H1 (cell line): ENCODE data around the gene GALNTL6. TPM values are rescaled to one million over a fixed set of nuclear protein-coding genes. Genes with fewer than 3 reads are reported as not detected.

Experiments
- CTCF ChIA-PET: fragments of 300-600 bp; sonication (Branson Sonifier 250); formaldehyde crosslinking; loops from one replicate; lab custom pipeline; 2021; ENCODE audit not compliant: partially characterized antibody; lab: Charles Lee
- POLR2A ChIA-PET: fragments of 300-600 bp; sonication (Branson Sonifier 250); formaldehyde crosslinking; loops from one replicate; lab custom pipeline; 2021; ENCODE audit warnings: inconsistent platforms; ENCODE audit not compliant: partially characterized antibody; lab: Charles Lee
- DNase-seq, 2 experiments: peaks; one replicate each; pipeline versions ENCODE4 v3.0.0 to v3.0.0-alpha.2; 2010 to 2022; ENCODE audit warnings: low spot score in 2 of 2, low read depth in 1 of 2, mixed read lengths in 1 of 2
- FAIRE-seq: peaks from 2 replicates; lab custom pipeline; 2011; peaks lifted over from hg19 to GRCh38; lab: Jason Lieb, UNC
- H2AFZ ChIP-seq: 2 replicates; pipeline ENCODE4 v1.8.1; 2012; ENCODE audit warnings: low read length, inconsistent platforms
- H2AK5ac ChIP-seq: 2 replicates; pipeline ENCODE4 v1.6.1; 2013; ENCODE audit warnings: low read depth, low read length
- H2BK120ac ChIP-seq: replicated peaks from 2 replicates; pipeline ENCODE3; 2013; ENCODE audit warnings: low read depth, low read length, inconsistent platforms
- H2BK12ac ChIP-seq: 2 replicates; pipeline ENCODE4 v1.6.1; 2013; ENCODE audit warnings: low read depth, low read length
- H2BK15ac ChIP-seq: 2 replicates; pipeline ENCODE4 v1.6.1; 2013; ENCODE audit warnings: low read length
- H2BK20ac ChIP-seq: 2 replicates; pipeline ENCODE4 v1.6.1; 2013; ENCODE audit warnings: low read length
- H2BK5ac ChIP-seq: 2 replicates; pipeline ENCODE4 v1.6.1; 2013; ENCODE audit warnings: low read depth, low read length
- H3K14ac ChIP-seq: 2 replicates; pipeline ENCODE4 v1.6.1; 2013; ENCODE audit warnings: inconsistent platforms; ENCODE audit not compliant: insufficient read length
- H3K18ac ChIP-seq: 2 replicates; pipeline ENCODE4 v1.6.1; 2013; ENCODE audit warnings: low read length; ENCODE audit errors: extremely low read depth
- H3K23ac ChIP-seq: 2 replicates; pipeline ENCODE4 v1.6.1; 2013; ENCODE audit warnings: inconsistent platforms; ENCODE audit not compliant: insufficient read length
- H3K23me2 ChIP-seq: 2 replicates; pipeline ENCODE4 v1.6.1; 2013; ENCODE audit warnings: low read depth, low read length
- H3K27ac ChIP-seq: 2 replicates; pipeline ENCODE4 v1.6.1; 2011; ENCODE audit warnings: low read depth, low read length, inconsistent platforms
- H3K27me3 ChIP-seq, 4 experiments: replicated peaks in 1 of 4; 1 replicate in 1 of 4; 2 replicates in 3 of 4; pipeline versions ENCODE4 v1.6.1 to v1.8.1; 2011 to 2013; ENCODE audit warnings: low read length in 3 of 4, mild to moderate bottlenecking in 3 of 4, inconsistent platforms in 2 of 4, mixed read lengths in 2 of 4, moderate library complexity in 1 of 4; ENCODE audit not compliant: control insufficient read depth in 3 of 4, insufficient read depth in 3 of 4; ENCODE audit errors: extremely low read depth in 1 of 4
- H3K36me3 ChIP-seq, 4 experiments: 2 replicates each; pipeline versions ENCODE4 v1.6.1 to v1.8.1; 2011 to 2013; ENCODE audit warnings: mild to moderate bottlenecking in 4 of 4, low read length in 3 of 4, moderate library complexity in 2 of 4, control low read depth in 1 of 4, inconsistent platforms in 1 of 4; ENCODE audit not compliant: insufficient read depth in 4 of 4, control insufficient read depth in 2 of 4
- H3K4ac ChIP-seq: replicated peaks from 2 replicates; pipeline ENCODE3; 2013; ENCODE audit warnings: low read length, low read depth, mixed read lengths, inconsistent platforms; ENCODE audit not compliant: insufficient read length
- H3K4me1 ChIP-seq, 4 experiments: replicated peaks in 1 of 4; 1 replicate in 1 of 4; 2 replicates in 3 of 4; pipeline versions ENCODE4 v1.6.1 to v1.8.1; 2011 to 2013; ENCODE audit warnings: low read length in 3 of 4, inconsistent platforms in 2 of 4, mixed read lengths in 1 of 4; ENCODE audit not compliant: insufficient read depth in 4 of 4, control insufficient read depth in 3 of 4
- H3K4me2 ChIP-seq, 2 experiments: 2 replicates each; pipeline versions ENCODE4 v1.6.1 to v1.8.1; 2011 to 2013; ENCODE audit warnings: low read depth in 2 of 2, low read length in 2 of 2, control low read depth in 1 of 2, inconsistent platforms in 1 of 2, mild to moderate bottlenecking in 1 of 2; ENCODE audit not compliant: insufficient read depth in 1 of 2
- H3K4me3 ChIP-seq, 4 experiments: fragments of 200-600, 300-600 bp in 1 of 4; sonication (generic), shearing (Covaris generic), sonication (Bioruptor Twin) in 1 of 4; 2 replicates each; pipeline versions ENCODE4 v1.5.1 to v1.8.1; 2011 to 2016; ENCODE audit warnings: low read length in 4 of 4, low read depth in 3 of 4, control low read depth in 2 of 4, inconsistent platforms in 2 of 4, mild to moderate bottlenecking in 2 of 4, mixed read lengths in 1 of 4, moderate library complexity in 1 of 4; ENCODE audit not compliant: insufficient read depth in 2 of 4; ENCODE audit errors: extremely low read depth in 1 of 4
- H3K56ac ChIP-seq: replicated peaks from 2 replicates; pipeline ENCODE3; 2013; ENCODE audit warnings: low read depth, mild to moderate bottlenecking, mixed read lengths, low read length, inconsistent platforms; ENCODE audit not compliant: insufficient read length
- H3K79me1 ChIP-seq: 2 replicates; pipeline ENCODE4 v1.6.1; 2013; ENCODE audit warnings: low read depth, low read length, control low read depth
- H3K79me2 ChIP-seq, 2 experiments: 2 replicates each; pipeline versions ENCODE4 v1.6.1 to v1.8.1; 2012 to 2013; ENCODE audit warnings: low read length in 2 of 2, mild to moderate bottlenecking in 2 of 2, inconsistent platforms in 1 of 2; ENCODE audit not compliant: insufficient read depth in 2 of 2, control insufficient read depth in 1 of 2
- H3K9ac ChIP-seq, 4 experiments: replicated peaks in 1 of 4; 1 replicate in 1 of 4; 2 replicates in 3 of 4; pipeline versions ENCODE4 v1.6.1 to v1.8.1; 2011 to 2013; ENCODE audit warnings: low read depth in 3 of 4, low read length in 3 of 4, control low read depth in 2 of 4, mild to moderate bottlenecking in 2 of 4, moderate library complexity in 2 of 4, inconsistent platforms in 1 of 4; ENCODE audit errors: extremely low read depth in 1 of 4
- H3K9me3 ChIP-seq, 2 experiments: 2 replicates each; pipeline versions ENCODE4 v1.6.1 to v1.8.1; 2012 to 2013; ENCODE audit warnings: mild to moderate bottlenecking in 2 of 2, moderate library complexity in 2 of 2, control low read depth in 1 of 2, inconsistent platforms in 1 of 2, low read depth in 1 of 2, low read length in 1 of 2, mixed read lengths in 1 of 2; ENCODE audit not compliant: insufficient read depth in 2 of 2
- H4K20me1 ChIP-seq, 2 experiments: replicated peaks in 1 of 2; 2 replicates each; pipeline versions ENCODE3 to v1.8.1; 2011 to 2013; ENCODE audit warnings: inconsistent platforms in 2 of 2, low read length in 2 of 2, mild to moderate bottlenecking in 1 of 2; ENCODE audit not compliant: insufficient read depth in 2 of 2, control insufficient read depth in 1 of 2
- H4K5ac ChIP-seq: 2 replicates; pipeline ENCODE4 v1.6.1; 2013; ENCODE audit warnings: low read length, low read depth, mixed read lengths, inconsistent platforms; ENCODE audit not compliant: insufficient read length
- H4K8ac ChIP-seq: 2 replicates; pipeline ENCODE4 v1.8.0; 2013; ENCODE audit warnings: mild to moderate bottlenecking, moderate library complexity, low read length, inconsistent platforms; ENCODE audit not compliant: insufficient read depth; ENCODE audit errors: extremely low read depth
- H4K91ac ChIP-seq: replicated peaks from 2 replicates; pipeline ENCODE3; 2013; ENCODE audit warnings: low read length, mixed read lengths, inconsistent platforms; ENCODE audit not compliant: insufficient read length
- TCF12 ChIP-seq: IDR thresholded peaks from 2 replicates; pipeline ENCODE4 v1.6.1; 2011; ENCODE audit warnings: low read depth, mild to moderate bottlenecking, low read length
- TEAD4 ChIP-seq: IDR thresholded peaks from 2 replicates; pipeline ENCODE4 v1.6.1; 2012; ENCODE audit warnings: low read depth, low read length, inconsistent platforms, mixed read lengths
- WGBS, 2 experiments: shearing (Covaris generic) in 1 of 2; methylation state at CpG; one replicate each; pipeline versions ENCODE4 v1.1.6 to v1.1.7; 2013 to 2015; ENCODE audit warnings: low lambda C conversion rate in 2 of 2, mixed read lengths in 2 of 2, inconsistent platforms in 1 of 2, low coverage in 1 of 2, missing lambda C conversion rate in 1 of 2; ENCODE audit not compliant: insufficient replicate concordance in 2 of 2, insufficient coverage in 1 of 2, insufficient read length in 1 of 2; ENCODE audit errors: extremely low coverage in 1 of 2, missing lambda C conversion rate in 1 of 2; 5-methylcytosine and 5-hydroxymethylcytosine counted together
- polyA plus RNA-seq, 7 experiments: library from polyadenylated mRNA; depleted of rRNA in 3 of 7; stranded (reverse) in 5 of 7; unstranded in 2 of 7; fragments of >200 nt in 5 of 7; fragments of 200-250 nt in 2 of 7; gene quantifications; 1 replicate in 5 of 7; 2 replicates in 1 of 7; 4 replicates in 1 of 7; pipeline versions ENCODE4 v1.2.1 to v1.2.3, GENCODE V29; 2011 to 2013; ENCODE audit warnings: missing spikeins in 2 of 7, mixed read lengths in 2 of 7
- total RNA-seq: library from RNA; stranded (reverse); fragmentation: NEBNext Ultra II Directional; extraction: Animal tissue kit (Norgen Biotek cat#: 25700); gene quantifications from 2 replicates; pipeline ENCODE4 v1.2.1, GENCODE V29; 2021

Gene GALNTL6
- total and polyA plus RNA-seq, 2 of the 8 experiments (the other 6 are each of a cell fraction or from before 2014, with no cell fraction given), result 0.03 to 0.32 TPM

DNA sequence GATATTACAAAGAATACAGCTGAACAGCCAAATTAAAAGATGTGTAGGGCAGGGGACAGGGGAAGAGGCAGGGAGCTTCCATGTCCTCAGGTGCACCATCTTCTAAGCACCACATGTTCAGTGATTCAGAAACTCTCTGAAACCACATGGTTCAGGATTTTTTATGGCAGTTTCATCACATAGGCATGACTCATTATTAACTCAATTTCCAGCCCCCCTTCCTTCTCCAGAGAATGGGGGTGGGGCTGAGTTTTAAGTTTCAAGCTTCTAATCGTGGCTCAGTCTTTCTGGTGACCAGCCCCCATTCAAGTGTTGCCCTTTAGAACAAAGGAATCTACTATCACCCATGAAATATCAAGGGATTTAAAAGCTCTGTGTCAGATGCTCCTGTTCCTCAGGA is 1037.6 kb downstream of the GALNTL6 start:
- Histone ChIP-seq H3K18ac (no peak overlapping the region), H4K5ac (no peak overlapping the region), H2AFZ (no peak overlapping the region), H3K4me2 (no peak overlapping the region), H4K8ac (no peak overlapping the region), H3K27ac (no peak overlapping the region), H2BK120ac (no peak overlapping the region), H2BK15ac (no peak overlapping the region), H4K20me1 (no peaks in the 10 kb centered on the region), H3K14ac (no peak overlapping the region), H3K27me3 (no peaks in the 10 kb centered on the region), H3K79me2 (no peaks in the 10 kb centered on the region), H2BK20ac (no peak overlapping the region), H3K56ac (no peak overlapping the region), H4K91ac (no peak overlapping the region), H3K4ac (no peak overlapping the region), H3K36me3 (no peaks in the 10 kb centered on the region), H3K9me3 (no peaks in the 10 kb centered on the region), H3K23me2 (no peaks in the 10 kb centered on the region), H3K79me1 (no peaks in the 10 kb centered on the region), H3K4me1 (no peaks in the 10 kb centered on the region), H2AK5ac (no peak overlapping the region), H2BK5ac (no peak overlapping the region), H2BK12ac (no peak overlapping the region), H3K23ac (no peak overlapping the region), H3K4me3 (no peak overlapping the region), H3K9ac (no peak overlapping the region)
- ChIA-PET POLR2A (no interaction called here), CTCF (interaction anchor here (2.3 kb wide), 1 partner anchor 41 kb away, joined by 6 read pairs; no protein-coding TSS in a partner anchor)
- DNase-seq, result no peak
- FAIRE-seq, result no peak
- WGBS, 2 experiments, result 89% methylated on average over 1 of the region's 1 CpG; no CpG with 5 or more reads in 1 of the 2 experiments
- TF ChIP-seq TCF12 (no peak), TEAD4 (no peak)
